Colonic mucosa (tissue), 4 donors: Measurements from ENCODE around the gene UGGT1. TPM values are rescaled to one million over a fixed set of nuclear protein-coding genes. Genes with fewer than 3 reads are reported as not detected.

Source experiments
- DNase-seq: peaks from one replicate; pipeline ENCODE4 v3.0.0-alpha.2; 2020
- H3K27ac ChIP-seq: fragments of 200-600 bp; one replicate; pipeline ENCODE4 v1.8.0; 2021
- H3K27me3 ChIP-seq: fragments of 200-600 bp; one replicate; pipeline ENCODE4 v1.8.0; 2021
- H3K36me3 ChIP-seq: fragments of 200-600 bp; one replicate; pipeline ENCODE4 v1.8.0; 2021
- H3K4me1 ChIP-seq: fragments of 200-600 bp; one replicate; pipeline ENCODE4 v1.8.0; 2021; ENCODE audit warnings: mild to moderate bottlenecking
- H3K4me3 ChIP-seq: fragments of 200-600 bp; one replicate; pipeline ENCODE4 v1.8.0; 2021
- H3K9ac ChIP-seq, 2 donors: one replicate each; pipeline ENCODE4 v1.7.0; 2013; ENCODE audit warnings: control low read depth in 2 of 2, low read depth in 2 of 2, low read length in 2 of 2
- H3K9me3 ChIP-seq: fragments of 200-600 bp; one replicate; pipeline ENCODE4 v1.8.0; 2021
- intact Hi-C: fragments of 100-400 bp; cut with DNase I; formaldehyde crosslinking; loops from one replicate; pipeline ENCODE4 v1.14.1; 2022
- total RNA-seq, 2 donors: library from RNA; stranded (reverse); fragmentation: NEBNext Ultra II Directional in 1 of 2; extraction: Animal tissue kit (Norgen Biotek cat#: 25700) in 1 of 2; gene quantifications; one replicate each; pipeline ENCODE4 v1.2.1, GENCODE V29; 2021
- TF ChIP-seq, protein P1 (sequence below): fragments of 200-600 bp; IDR thresholded peaks from one replicate; pipeline ENCODE4 v1.8.0; 2022; ENCODE audit warnings: antibody characterized with exemption, mild to moderate bottlenecking
- donor health status: healthy.
- donor health status: DM: no; HTN: no; CAD: no.
- donor health status: DM: no; HTN: no; CAD: no.

UGGT1 gene
- total RNA-seq, 2 donors from 2014 or later, result 41.7 to 56.0 TPM

DNA sequence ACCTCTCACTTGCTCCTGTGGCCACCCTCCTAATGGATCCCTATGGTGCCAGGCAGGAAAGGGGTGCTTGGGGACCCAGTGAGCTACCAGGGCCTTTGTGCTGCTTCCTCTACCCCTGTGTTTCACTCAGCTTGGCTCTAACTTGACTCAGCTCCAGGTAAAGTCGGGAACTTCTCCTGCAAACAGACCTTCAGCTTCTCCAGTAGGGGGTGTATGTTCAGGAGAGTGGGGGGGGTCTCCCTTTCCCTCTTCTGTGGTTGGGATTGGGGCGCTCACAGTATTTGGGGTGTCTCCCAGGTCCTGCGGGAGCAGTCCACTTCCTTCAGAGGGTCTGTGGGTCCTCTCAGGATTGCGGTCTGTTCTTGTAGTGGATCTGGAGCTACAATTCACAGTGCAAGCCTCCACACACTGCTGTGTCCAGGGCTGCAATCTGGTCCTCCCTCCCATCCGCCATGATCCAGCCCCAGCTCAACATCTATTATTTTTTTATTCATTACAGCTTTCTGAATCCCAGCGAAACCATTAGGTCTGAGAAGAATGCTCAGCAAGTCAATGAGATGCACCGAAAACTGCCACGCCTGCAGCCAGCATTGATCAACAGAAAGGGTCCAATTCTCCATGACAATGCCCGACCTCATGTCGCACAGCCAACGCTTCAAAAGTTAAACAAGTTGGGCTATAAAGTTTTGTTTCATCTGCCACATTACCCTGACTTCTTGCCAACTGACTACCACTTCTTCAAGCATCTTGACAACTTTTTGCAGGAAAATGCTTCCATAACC is 36.7 kb upstream of the UGGT1 start:
- intact Hi-C loops, result no loop called here
- no peaks in the 10 kb centered on the region for H3K36me3 ChIP-seq
- no peaks in the 10 kb centered on the region for H3K4me1 ChIP-seq
- H3K4me3 ChIP-seq, result no peak overlapping the region
- H3K27ac ChIP-seq, result no peak overlapping the region
- H3K27me3 ChIP-seq, result no peaks in the 10 kb centered on the region
- no peak overlapping the region for H3K9ac ChIP-seq
- DNase-seq, result no peak
- TF ChIP-seq, protein P1, sequence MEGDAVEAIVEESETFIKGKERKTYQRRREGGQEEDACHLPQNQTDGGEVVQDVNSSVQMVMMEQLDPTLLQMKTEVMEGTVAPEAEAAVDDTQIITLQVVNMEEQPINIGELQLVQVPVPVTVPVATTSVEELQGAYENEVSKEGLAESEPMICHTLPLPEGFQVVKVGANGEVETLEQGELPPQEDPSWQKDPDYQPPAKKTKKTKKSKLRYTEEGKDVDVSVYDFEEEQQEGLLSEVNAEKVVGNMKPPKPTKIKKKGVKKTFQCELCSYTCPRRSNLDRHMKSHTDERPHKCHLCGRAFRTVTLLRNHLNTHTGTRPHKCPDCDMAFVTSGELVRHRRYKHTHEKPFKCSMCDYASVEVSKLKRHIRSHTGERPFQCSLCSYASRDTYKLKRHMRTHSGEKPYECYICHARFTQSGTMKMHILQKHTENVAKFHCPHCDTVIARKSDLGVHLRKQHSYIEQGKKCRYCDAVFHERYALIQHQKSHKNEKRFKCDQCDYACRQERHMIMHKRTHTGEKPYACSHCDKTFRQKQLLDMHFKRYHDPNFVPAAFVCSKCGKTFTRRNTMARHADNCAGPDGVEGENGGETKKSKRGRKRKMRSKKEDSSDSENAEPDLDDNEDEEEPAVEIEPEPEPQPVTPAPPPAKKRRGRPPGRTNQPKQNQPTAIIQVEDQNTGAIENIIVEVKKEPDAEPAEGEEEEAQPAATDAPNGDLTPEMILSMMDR, result no peak
- H3K9me3 ChIP-seq, result no peaks in the 10 kb centered on the region

DNA sequence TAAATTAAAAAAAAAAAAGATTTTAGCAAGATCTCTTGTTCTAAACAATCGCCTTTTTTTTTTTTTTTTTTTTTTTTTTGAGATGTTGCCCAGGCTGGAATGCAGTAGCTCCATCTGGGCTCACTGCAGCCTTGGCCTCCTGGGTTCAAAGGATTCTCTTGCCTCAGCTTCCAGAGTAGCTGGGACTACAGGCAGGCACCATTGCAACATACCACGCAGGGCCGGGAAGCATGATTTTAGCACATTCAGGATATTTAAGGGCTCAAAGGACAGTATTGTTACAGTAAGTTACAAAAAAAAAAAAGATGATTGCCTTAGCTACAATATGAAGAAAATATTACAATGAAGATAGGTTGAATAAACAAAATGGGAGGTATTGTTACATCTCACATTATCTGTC is 33.7 kb upstream of the UGGT1 start:
- intact Hi-C loops, result no loop called here

DNA sequence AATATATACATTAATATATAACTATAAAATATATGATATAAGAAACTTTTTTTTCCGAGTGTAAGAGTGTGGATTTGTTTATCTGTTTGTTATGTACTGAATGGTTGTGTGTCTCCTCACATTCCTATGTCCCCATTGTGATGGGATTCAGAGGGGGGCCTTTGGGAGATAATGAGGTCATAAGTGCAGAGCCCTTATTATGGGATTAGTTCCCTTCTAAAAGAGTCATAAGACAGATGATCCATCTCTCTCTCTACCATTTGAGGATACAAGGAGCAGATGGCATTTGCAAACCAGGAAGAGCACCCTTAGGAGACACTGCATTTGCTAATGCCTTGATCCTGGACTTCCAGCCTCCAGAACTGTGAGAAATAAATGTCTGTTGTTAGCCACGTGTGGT is 32.9 kb upstream of the UGGT1 start:
- H3K4me1 ChIP-seq, result no peaks in the 10 kb centered on the region
- H3K27ac ChIP-seq, result no peak overlapping the region
- H3K9ac ChIP-seq, result no peak overlapping the region
- intact Hi-C loops, result no loop called here
- H3K9me3 ChIP-seq, result no peaks in the 10 kb centered on the region
- H3K4me3 ChIP-seq, result no peak overlapping the region
- TF ChIP-seq, protein P1, result no peak
- no peaks in the 10 kb centered on the region for H3K27me3 ChIP-seq
- no peaks in the 10 kb centered on the region for H3K36me3 ChIP-seq
- DNase-seq, result no peak

More for the DNA sequence above, 33.7 kb upstream of the UGGT1 start:
- Histone ChIP-seq H3K9me3 (no peaks in the 10 kb centered on the region), H3K27ac (no peak overlapping the region), H3K27me3 (no peaks in the 10 kb centered on the region), H3K4me1 (no peaks in the 10 kb centered on the region), H3K4me3 (no peak overlapping the region), H3K36me3 (no peaks in the 10 kb centered on the region), H3K9ac (no peak overlapping the region)
- DNase-seq, result no peak
- TF ChIP-seq, protein P1, result no peak

DNA sequence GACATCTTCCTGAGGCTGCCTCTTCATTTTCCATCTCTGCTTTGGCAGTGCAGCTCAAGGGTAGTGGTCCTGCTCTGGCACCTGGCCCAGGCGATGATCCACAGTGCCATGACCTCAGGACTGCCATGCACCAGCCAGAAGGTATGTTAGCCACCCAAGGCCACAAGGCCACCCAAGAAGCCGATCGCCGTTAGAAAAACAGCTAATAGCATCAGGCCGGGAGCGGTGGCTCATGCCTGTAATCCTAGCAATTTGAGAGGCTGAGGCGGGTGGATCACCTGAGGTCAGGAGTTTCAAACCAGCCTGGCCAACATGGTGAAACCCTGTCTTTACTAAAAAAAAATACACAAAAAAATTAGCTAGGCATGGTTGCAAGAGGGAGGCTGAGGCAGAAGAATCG is 28.4 kb upstream of the UGGT1 start:
- H3K27me3 ChIP-seq, result no peaks in the 10 kb centered on the region
- H3K36me3 ChIP-seq, result no peaks in the 10 kb centered on the region
- no peak overlapping the region for H3K9ac ChIP-seq
- H3K4me1 ChIP-seq, result no peaks in the 10 kb centered on the region
- no peak overlapping the region for H3K4me3 ChIP-seq
- TF ChIP-seq, protein P1, result no peak
- H3K9me3 ChIP-seq, result no peaks in the 10 kb centered on the region
- H3K27ac ChIP-seq, result no peak overlapping the region
- no peak for DNase-seq
- intact Hi-C loops, result loop anchor here (10.0 kb wide), 1 partner anchor 172 kb away; no protein-coding TSS in a partner anchor

DNA sequence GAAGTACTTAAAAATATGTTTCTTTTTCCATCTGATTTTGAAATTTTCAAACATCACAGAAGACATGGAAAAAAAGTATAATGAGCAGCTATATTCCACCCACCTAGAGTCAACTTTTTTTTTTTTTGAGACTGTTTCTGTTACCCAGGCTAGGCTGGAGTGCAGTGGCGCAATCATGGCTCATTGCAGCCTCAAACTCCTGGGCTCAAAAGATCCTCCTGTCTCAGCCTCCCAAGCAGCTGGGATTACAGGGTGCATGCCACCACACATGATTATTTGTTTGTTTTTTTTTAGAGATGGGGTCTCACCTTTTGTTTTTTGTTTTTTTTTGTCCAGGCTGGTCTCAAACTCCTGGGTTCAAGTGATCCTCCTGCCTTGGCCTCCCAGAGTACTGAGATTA is 26.6 kb upstream of the UGGT1 start:
- Histone ChIP-seq H3K36me3 (no peaks in the 10 kb centered on the region), H3K27me3 (no peaks in the 10 kb centered on the region), H3K27ac (no peak overlapping the region), H3K9ac (no peak overlapping the region), H3K4me1 (no peaks in the 10 kb centered on the region), H3K4me3 (no peak overlapping the region), H3K9me3 (no peaks in the 10 kb centered on the region)
- no peak for DNase-seq
- TF ChIP-seq, protein P1, result no peak
- intact Hi-C loops, result loop anchor here (10.0 kb wide), 1 partner anchor 170 kb away; no protein-coding TSS in a partner anchor
